ENCODE measurements around the gene MSI1. TPM values are rescaled to one million over a fixed set of nuclear protein-coding genes. Genes with fewer than 3 reads are reported as not detected.

MSI1 gene
- total RNA-seq, 1 experiment from 2014 or later: 26.0 TPM

GRCh38 chr12:120397824-120398540, 29.0 kb upstream of the MSI1 start:
- H3K36me3 ChIP-seq (ENCODE audit: control insufficient read depth in 1 of 2, insufficient read depth in 2 of 2, low read length in 2 of 2): no peaks in the 10 kb centered on the region
- POLR2A ChIA-PET: no interaction called here
- no peak overlapping the region for H3K4me3 ChIP-seq (replicated peaks in 1 of 2; ENCODE audit: low read depth in 1 of 2, low read length in 2 of 2)
- no peaks in the 10 kb centered on the region for H4K20me1 ChIP-seq (ENCODE audit: insufficient read depth)
- no peaks in the 10 kb centered on the region for H3K9me3 ChIP-seq (ENCODE audit: control insufficient read depth in 1 of 2, insufficient read depth in 1 of 2, low read depth in 1 of 2, low read length in 2 of 2)
- no peak for TF ChIP-seq YY1 (IDR thresholded peaks at IDR 0.05; ENCODE audit: extremely low read depth, insufficient replicate concordance, low read depth, low read length)
- no peaks in the 10 kb centered on the region for H3K9me2 ChIP-seq (ENCODE audit: insufficient read depth)
- no TSS peak for BruUV-seq (replicated peaks)
- H3K4me1 ChIP-seq (ENCODE audit: control insufficient read depth in 1 of 2, insufficient read depth in 2 of 2, low read length in 2 of 2): no peaks in the 10 kb centered on the region
- H2AFZ ChIP-seq (ENCODE audit: low read depth, low read length, poor library complexity, severe bottlenecking): no peak overlapping the region
- H3K79me2 ChIP-seq (ENCODE audit: insufficient read depth, low read length): no peaks in the 10 kb centered on the region
- CTCF ChIA-PET: no interaction called here
- H3K4me2 ChIP-seq (ENCODE audit: low read length): no peak overlapping the region
- no peak for DNase-seq (ENCODE audit: low read depth, low spot score)
- RAD21 ChIA-PET (ENCODE audit: low non-redundant PET in 1 of 2, low total read pairs in 2 of 2, uncharacterized antibody in 2 of 2, unreplicated experiment in 2 of 2): no interaction called here
- H3K27ac ChIP-seq (ENCODE audit: low read depth, low read length): no peak overlapping the region
- H3K9ac ChIP-seq (ENCODE audit: low read length): no peak overlapping the region
- intact Hi-C loops (cut with micrococcal nuclease): no loop called here
- no peak for ATAC-seq
- H3K27me3 ChIP-seq (ENCODE audit: insufficient read depth, low read length): no peaks in the 10 kb centered on the region

GRCh38 chr12:120394483-120395367, 25.8 kb upstream of the MSI1 start:
- no peak overlapping the region for H3K4me3 ChIP-seq (replicated peaks in 1 of 2; ENCODE audit: low read depth in 1 of 2, low read length in 2 of 2)
- TF ChIP-seq ZFX (IDR thresholded peaks at IDR 0.05) (no peak), SRF (IDR thresholded peaks at IDR 0.05; ENCODE audit: low read depth) (no peak), SIN3A (IDR thresholded peaks at IDR 0.05; ENCODE audit: low read depth) (no peak), ATF3 (IDR thresholded peaks at IDR 0.05) (no peak)
- H3K27me3 ChIP-seq (ENCODE audit: insufficient read depth, low read length): no peaks in the 10 kb centered on the region
- no peaks in the 10 kb centered on the region for H3K36me3 ChIP-seq (ENCODE audit: control insufficient read depth in 1 of 2, insufficient read depth in 2 of 2, low read length in 2 of 2)
- CTCF ChIA-PET: no interaction called here
- no peak overlapping the region for H2AFZ ChIP-seq (ENCODE audit: low read depth, low read length, poor library complexity, severe bottlenecking)
- H3K27ac ChIP-seq (ENCODE audit: low read depth, low read length): no peak overlapping the region
- H3K4me2 ChIP-seq (ENCODE audit: low read length): no peak overlapping the region
- no peaks in the 10 kb centered on the region for H4K20me1 ChIP-seq (ENCODE audit: insufficient read depth)
- no peak overlapping the region for H3K9ac ChIP-seq (ENCODE audit: low read length)
- H3K9me2 ChIP-seq (ENCODE audit: insufficient read depth): no peaks in the 10 kb centered on the region
- no peak for DNase-seq (ENCODE audit: low read depth, low spot score)
- intact Hi-C loops (cut with micrococcal nuclease): no loop called here
- no peaks in the 10 kb centered on the region for H3K79me2 ChIP-seq (ENCODE audit: insufficient read depth, low read length)
- no peaks in the 10 kb centered on the region for H3K4me1 ChIP-seq (ENCODE audit: control insufficient read depth in 1 of 2, insufficient read depth in 2 of 2, low read length in 2 of 2)
- POLR2A ChIA-PET: interaction anchor here (0.6 kb wide), 1 partner anchor 9 kb away, joined by 3 read pairs; no protein-coding TSS in a partner anchor
- no TSS peak for BruUV-seq (replicated peaks)
- RAD21 ChIA-PET (ENCODE audit: low non-redundant PET in 1 of 2, low total read pairs in 2 of 2, uncharacterized antibody in 2 of 2, unreplicated experiment in 2 of 2): no interaction called here
- H3K9me3 ChIP-seq (ENCODE audit: control insufficient read depth in 1 of 2, insufficient read depth in 1 of 2, low read depth in 1 of 2, low read length in 2 of 2): no peaks in the 10 kb centered on the region
- ATAC-seq: no peak
